MM.1S (cell line): ENCODE measurements around the gene NTN4.

ENCODE experiments used
- DNase-seq: peaks from one replicate; pipeline ENCODE4 v3.0.0-alpha.2; 2015
- H2AFZ ChIP-seq: fragments of 300-600 bp; sonication (generic); 2 replicates; pipeline ENCODE4 v1.6.0; 2016; ENCODE audit warnings: antibody characterized with exemption, low read length
- H3F3A ChIP-seq: fragments of 300-600 bp; sonication (generic); 2 replicates; pipeline ENCODE4 v1.6.1; 2016; ENCODE audit warnings: mild to moderate bottlenecking, antibody characterized with exemption, low read length, moderate library complexity, mixed read lengths; ENCODE audit not compliant: insufficient read depth
- H3K27ac ChIP-seq: fragments of 300-600 bp; sonication (generic); 2 replicates; pipeline ENCODE4 v1.5.1; 2016; ENCODE audit warnings: mild to moderate bottlenecking, low read length
- H3K27me3 ChIP-seq: fragments of 300-600 bp; sonication (generic); replicated peaks from 2 replicates; pipeline ENCODE4 v1.6.0; 2016; ENCODE audit warnings: low read length; ENCODE audit not compliant: insufficient read depth
- H3K36me3 ChIP-seq: fragments of 300-600 bp; sonication (generic); replicated peaks from 2 replicates; pipeline ENCODE4 v1.6.1; 2016; ENCODE audit warnings: mild to moderate bottlenecking, low read length, mixed read lengths; ENCODE audit not compliant: insufficient read depth
- H3K4me1 ChIP-seq: fragments of 300-600 bp; sonication (generic); 2 replicates; pipeline ENCODE4 v1.6.1; 2016; ENCODE audit warnings: low read length, mixed read lengths
- H3K4me2 ChIP-seq: fragments of 300-600 bp; sonication (generic); 2 replicates; pipeline ENCODE4 v1.6.0; 2016; ENCODE audit warnings: low read depth, low read length
- H3K4me3 ChIP-seq: fragments of 300-600 bp; sonication (generic); 2 replicates; pipeline ENCODE4 v1.5.1; 2016; ENCODE audit warnings: low read length, mixed read lengths
- H3K79me2 ChIP-seq: fragments of 300-600 bp; sonication (generic); 2 replicates; pipeline ENCODE4 v1.6.1; 2016; ENCODE audit warnings: mixed run types, low read length, mixed read lengths
- H3K9ac ChIP-seq: fragments of 300-600 bp; sonication (generic); 2 replicates; pipeline ENCODE4 v1.6.1; 2016; ENCODE audit warnings: low read length, mixed read lengths
- H3K9me2 ChIP-seq: fragments of 300-600 bp; sonication (generic); replicated peaks from 2 replicates; pipeline ENCODE4 v1.6.1; 2016; ENCODE audit warnings: mild to moderate bottlenecking, low read length, mixed read lengths; ENCODE audit not compliant: insufficient read depth
- H3K9me3 ChIP-seq: fragments of 300-600 bp; sonication (generic); replicated peaks from 2 replicates; pipeline ENCODE4 v1.6.1; 2016; ENCODE audit warnings: mild to moderate bottlenecking, low read length, mixed read lengths; ENCODE audit not compliant: insufficient read depth
- H4K20me1 ChIP-seq: fragments of 300-600 bp; sonication (generic); 2 replicates; pipeline ENCODE4 v1.6.1; 2016; ENCODE audit warnings: mild to moderate bottlenecking, low read length, moderate library complexity, mixed read lengths; ENCODE audit not compliant: insufficient read depth
- EZH2 ChIP-seq: fragments of 300-600 bp; sonication (generic); optimal IDR thresholded peaks from 2 replicates; pipeline ENCODE3; 2017; ENCODE audit warnings: low read depth, mild to moderate bottlenecking, antibody characterized with exemption, low read length, mixed read lengths
- EZH2phosphoT487 ChIP-seq: fragments of 300-600 bp; sonication (generic); IDR thresholded peaks from 2 replicates; pipeline ENCODE4 v1.6.1; 2018; ENCODE audit warnings: antibody characterized with exemption, low read length
- TF ChIP-seq, protein P1 (sequence below): fragments of 300-600 bp; sonication (generic); IDR thresholded peaks from 2 replicates; pipeline ENCODE4 v1.5.1; 2016; ENCODE audit warnings: antibody characterized with exemption, low read length, mixed read lengths

The NTN4 gene

GRCh38 chr12:95730457-95730856 lies 60.1 kb downstream of the NTN4 start:
- no peaks in the 10 kb centered on the region; the same call in 1 of the 2 replicates for H3K27me3 ChIP-seq
- no peaks in the 10 kb centered on the region for H3K36me3 ChIP-seq
- H4K20me1 ChIP-seq, result no peaks in the 10 kb centered on the region
- no peak overlapping the region for H3K27ac ChIP-seq
- H3K4me1 ChIP-seq, result peaks cover 11% of the 10 kb centered on the region
- no peaks in the 10 kb centered on the region for H3K9me2 ChIP-seq
- DNase-seq, result no peak
- no peak overlapping the region for H3K9ac ChIP-seq
- no peaks in the 10 kb centered on the region for H3K79me2 ChIP-seq
- H3K4me2 ChIP-seq, result no peak overlapping the region
- H3K9me3 ChIP-seq, result no peaks in the 10 kb centered on the region
- H2AFZ ChIP-seq, result no peak overlapping the region
- no peak overlapping the region for H3K4me3 ChIP-seq
- TF ChIP-seq, protein P1, sequence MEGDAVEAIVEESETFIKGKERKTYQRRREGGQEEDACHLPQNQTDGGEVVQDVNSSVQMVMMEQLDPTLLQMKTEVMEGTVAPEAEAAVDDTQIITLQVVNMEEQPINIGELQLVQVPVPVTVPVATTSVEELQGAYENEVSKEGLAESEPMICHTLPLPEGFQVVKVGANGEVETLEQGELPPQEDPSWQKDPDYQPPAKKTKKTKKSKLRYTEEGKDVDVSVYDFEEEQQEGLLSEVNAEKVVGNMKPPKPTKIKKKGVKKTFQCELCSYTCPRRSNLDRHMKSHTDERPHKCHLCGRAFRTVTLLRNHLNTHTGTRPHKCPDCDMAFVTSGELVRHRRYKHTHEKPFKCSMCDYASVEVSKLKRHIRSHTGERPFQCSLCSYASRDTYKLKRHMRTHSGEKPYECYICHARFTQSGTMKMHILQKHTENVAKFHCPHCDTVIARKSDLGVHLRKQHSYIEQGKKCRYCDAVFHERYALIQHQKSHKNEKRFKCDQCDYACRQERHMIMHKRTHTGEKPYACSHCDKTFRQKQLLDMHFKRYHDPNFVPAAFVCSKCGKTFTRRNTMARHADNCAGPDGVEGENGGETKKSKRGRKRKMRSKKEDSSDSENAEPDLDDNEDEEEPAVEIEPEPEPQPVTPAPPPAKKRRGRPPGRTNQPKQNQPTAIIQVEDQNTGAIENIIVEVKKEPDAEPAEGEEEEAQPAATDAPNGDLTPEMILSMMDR, result no peak
- no peak for TF ChIP-seq EZH2phosphoT487
- no peak for TF ChIP-seq EZH2
- H3F3A ChIP-seq, result no peaks in the 10 kb centered on the region

DNA sequence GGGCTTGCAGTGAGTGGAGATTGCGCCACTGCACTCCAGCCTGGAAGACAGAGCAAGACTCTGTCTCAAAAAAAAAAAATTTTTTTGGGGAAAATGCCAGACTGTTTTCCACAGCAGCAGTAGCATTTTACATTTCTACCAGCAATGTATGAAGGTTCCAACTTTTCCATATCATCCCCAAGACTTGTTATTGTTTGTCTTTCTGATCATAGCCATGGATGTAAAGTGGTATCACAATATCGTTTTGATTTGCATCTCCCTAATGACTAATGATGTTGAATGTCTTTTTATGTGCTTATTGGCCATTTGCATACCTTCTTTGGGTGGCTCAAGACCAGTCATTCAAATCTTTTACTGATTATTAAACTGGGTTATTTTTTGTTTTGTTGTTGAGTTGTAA lies 63.7 kb downstream of the NTN4 start:
- Histone ChIP-seq H3K9me2 (no peaks in the 10 kb centered on the region), H3K4me1 (peaks cover 11% of the 10 kb centered on the region), H3K27ac (no peak overlapping the region), H4K20me1 (no peaks in the 10 kb centered on the region), H3K9ac (no peak overlapping the region), H2AFZ (no peak overlapping the region), H3F3A (no peaks in the 10 kb centered on the region), H3K36me3 (no peaks in the 10 kb centered on the region), H3K9me3 (no peaks in the 10 kb centered on the region), H3K27me3 (no peaks in the 10 kb centered on the region; the same call in 1 of the 2 replicates), H3K4me3 (no peak overlapping the region), H3K4me2 (no peak overlapping the region), H3K79me2 (no peaks in the 10 kb centered on the region)
- TF ChIP-seq, protein P1, result no peak
- TF ChIP-seq EZH2phosphoT487 (no peak), EZH2 (no peak)
- no peak for DNase-seq

DNA sequence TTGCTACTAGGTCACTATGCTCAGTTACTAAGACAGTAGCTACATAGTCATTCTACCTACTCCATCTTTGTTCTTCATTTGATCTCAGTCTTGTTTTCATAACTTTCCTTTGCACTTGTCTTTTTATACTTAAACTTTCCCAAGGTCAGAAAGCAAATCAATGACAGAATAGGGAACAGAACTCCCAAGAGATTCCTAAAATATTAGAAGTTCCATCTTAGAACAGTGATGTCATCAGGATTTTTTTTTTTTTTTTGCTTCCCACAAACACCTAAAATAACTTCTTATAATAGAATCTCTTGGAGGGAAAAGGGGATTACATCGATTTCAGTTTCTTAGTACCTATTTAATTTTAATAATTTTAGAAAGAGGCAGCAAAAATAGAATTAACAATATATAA lies 65.8 kb downstream of the NTN4 start:
- no peaks in the 10 kb centered on the region for H3K9me2 ChIP-seq
- DNase-seq, result no peak
- H3K27ac ChIP-seq, result no peak overlapping the region
- no peaks in the 10 kb centered on the region for H3K79me2 ChIP-seq
- no peaks in the 10 kb centered on the region for H3K9me3 ChIP-seq
- H3K4me2 ChIP-seq, result no peak overlapping the region
- H3K36me3 ChIP-seq, result no peaks in the 10 kb centered on the region
- H3K27me3 ChIP-seq, result no peaks in the 10 kb centered on the region
- no peak overlapping the region for H2AFZ ChIP-seq
- no peaks in the 10 kb centered on the region for H3K4me1 ChIP-seq
- no peaks in the 10 kb centered on the region for H3F3A ChIP-seq
- H4K20me1 ChIP-seq, result no peaks in the 10 kb centered on the region
- TF ChIP-seq EZH2phosphoT487 (no peak), EZH2 (no peak)
- TF ChIP-seq, protein P1, result no peak
- no peak overlapping the region for H3K9ac ChIP-seq
- no peak overlapping the region for H3K4me3 ChIP-seq
